Activated CD8-positive, alpha-beta memory T cell treated with anti-CD3 and anti-CD28 coated beads for 36 hours (primary cell): Measurements from ENCODE around the gene TSSK2. TPM values are rescaled to one million over a fixed set of nuclear protein-coding genes. Genes with fewer than 3 reads are reported as not detected.

Source experiments
- CTCF ChIA-PET: fragments of 350-600 bp; sonication (Branson Sonifier 250); formaldehyde crosslinking; loops from one replicate; lab custom pipeline; 2021; ENCODE audit warnings: antibody characterized with exemption; lab: Charles Lee
- POLR2A ChIA-PET: fragments of 350-600 bp; sonication (Branson Sonifier 250); formaldehyde crosslinking; loops from one replicate; lab custom pipeline; 2021; ENCODE audit warnings: antibody characterized with exemption; lab: Charles Lee
- total RNA-seq, 2 experiments: library from RNA; stranded (reverse); gene quantifications; one replicate each; pipeline ENCODE4 v1.2.3, GENCODE V29; 2021

TSSK2 gene
- total RNA-seq, 2 experiments from 2014 or later, result not detected

- ChIA-PET POLR2A (no interaction called here), CTCF (no interaction called here)
Measured at GRCh38 chr22:19175026-19175601, 44.0 kb downstream of the TSSK2 start.

GRCh38 chr22:19175602-19176174 lies 44.6 kb downstream of the TSSK2 start:
- ChIA-PET CTCF (no interaction called here), POLR2A (no interaction called here)

DNA sequence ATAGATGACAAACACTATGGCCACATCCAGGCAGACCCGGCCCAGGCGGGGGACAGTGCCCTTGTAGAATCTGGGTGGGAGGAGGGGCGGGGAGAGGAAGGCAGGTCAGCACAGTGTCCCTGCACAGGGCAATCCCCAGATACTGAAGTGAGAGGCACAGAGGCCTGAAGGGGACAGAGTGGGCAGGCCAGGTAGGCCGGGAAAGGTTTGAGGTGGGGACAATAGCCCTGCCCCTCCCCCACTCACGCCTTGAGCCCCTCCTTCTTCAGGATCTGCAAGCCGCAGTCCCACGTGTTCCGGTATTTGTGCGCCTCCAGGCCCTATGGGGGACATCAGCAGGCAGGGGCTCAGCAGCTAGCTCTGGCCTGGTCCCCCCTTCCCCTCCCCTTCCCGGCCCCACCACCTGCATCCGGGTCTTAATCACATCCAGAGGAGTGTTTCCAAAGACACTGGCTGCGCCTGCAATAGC lies 45.1 kb downstream of the TSSK2 start:
- ChIA-PET CTCF (no interaction called here), POLR2A (interaction anchor here (0.7 kb wide), 1 partner anchor 21 kb away, joined by 6 read pairs; no protein-coding TSS in a partner anchor)

GRCh38 chr22:19176732-19177131 lies 45.6 kb downstream of the TSSK2 start:
- POLR2A ChIA-PET, result interaction anchor here (0.5 to 0.7 kb wide), 2 partner anchors 22 to 303 kb away, joined by 4 to 6 read pairs; partner anchors contain the start of gene CDC45
- CTCF ChIA-PET, result no interaction called here

DNA sequence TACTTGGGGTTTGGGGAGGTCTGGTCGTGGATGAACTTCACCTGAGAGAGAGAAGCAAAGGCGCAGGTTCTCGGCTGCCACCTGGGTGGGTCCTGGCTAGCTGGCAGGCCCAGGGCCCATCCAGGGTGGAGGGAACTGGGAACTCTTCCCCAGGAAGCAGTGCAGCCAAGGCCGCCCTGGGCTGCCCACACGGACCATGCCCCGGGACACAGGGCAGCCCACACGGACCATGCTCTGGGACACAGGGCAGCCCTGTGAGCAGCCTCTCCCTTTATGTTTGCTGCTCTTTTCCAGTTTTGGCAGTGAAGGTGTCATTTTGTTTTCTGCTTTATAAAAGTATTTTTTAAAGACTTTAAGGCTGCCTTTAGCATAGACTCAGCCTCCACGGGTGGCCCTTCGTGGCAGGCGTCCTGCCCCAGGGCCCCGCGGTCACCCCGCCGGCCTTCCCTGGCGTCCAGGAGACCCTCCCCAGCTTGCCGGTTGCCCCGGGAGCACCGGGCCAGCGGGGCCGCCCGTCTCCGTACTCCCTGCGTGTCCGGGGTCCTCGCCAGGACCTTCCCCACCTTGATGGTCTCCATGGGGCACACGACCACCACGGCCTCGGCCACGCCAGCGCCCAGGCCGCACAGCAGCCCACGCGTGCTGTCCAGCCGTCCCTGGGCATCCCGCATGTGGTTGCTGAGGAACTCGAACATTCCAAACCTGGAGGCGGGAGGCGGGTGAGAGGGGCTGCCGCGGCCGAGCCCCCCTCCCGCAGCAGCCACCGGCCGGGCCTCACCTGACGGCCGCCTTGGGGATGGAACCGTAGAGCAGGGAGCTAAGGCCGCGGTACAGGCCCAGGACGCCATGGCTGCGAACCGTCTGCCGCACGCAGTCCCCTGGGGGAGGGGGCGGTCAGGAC lies 46.3 kb downstream of the TSSK2 start:
- CTCF ChIA-PET, result no interaction called here

DNA sequence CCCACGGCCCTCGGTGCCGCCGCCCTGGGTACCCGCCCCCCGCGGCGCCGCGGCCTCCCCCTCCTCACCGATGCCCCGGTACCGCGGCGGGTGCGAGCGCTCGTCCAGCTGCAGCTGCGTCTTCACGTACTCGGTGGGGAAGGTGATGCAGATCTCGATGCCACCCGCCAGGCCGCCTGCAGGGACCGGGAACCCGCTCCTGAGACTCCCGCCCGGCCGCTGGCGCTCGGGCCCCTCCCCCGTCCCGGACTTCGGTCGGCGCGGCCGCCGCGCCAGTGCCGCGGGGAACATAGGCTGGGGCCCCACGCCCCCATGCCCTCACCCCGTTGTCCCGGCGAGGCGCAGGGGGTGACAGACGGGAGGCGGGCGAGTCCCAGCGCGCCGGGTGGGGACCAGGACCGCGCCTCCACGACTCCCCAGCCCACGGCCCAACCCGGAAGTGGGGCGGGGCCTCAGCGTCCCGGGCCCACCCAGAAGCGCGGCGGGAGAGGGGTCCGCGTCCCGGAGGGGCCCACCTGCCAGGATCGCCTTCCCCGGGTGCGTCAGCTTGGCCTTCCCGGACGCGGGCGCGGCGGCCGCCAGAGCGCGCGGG lies 47.1 kb downstream of the TSSK2 start:
- ChIA-PET POLR2A (interaction anchor here (0.9 to 1.4 kb wide), 4 partner anchors 9 to 300 kb away, joined by 3 to 4 read pairs (median 4); partner anchors contain the start of genes ESS2 and HIRA), CTCF (interaction anchor here (0.6 to 1.8 kb wide), 3 partner anchors 34 to 298 kb away, joined by 4 to 6 read pairs (median 5); partner anchors contain the start of gene ESS2)

More for the DNA sequence above, 46.3 kb downstream of the TSSK2 start:
- POLR2A ChIA-PET, result interaction anchor here (0.5 to 1.2 kb wide), 3 partner anchors 10 to 302 kb away, joined by 3 to 4 read pairs (median 4); partner anchors contain the start of genes CDC45 and ESS2

DNA sequence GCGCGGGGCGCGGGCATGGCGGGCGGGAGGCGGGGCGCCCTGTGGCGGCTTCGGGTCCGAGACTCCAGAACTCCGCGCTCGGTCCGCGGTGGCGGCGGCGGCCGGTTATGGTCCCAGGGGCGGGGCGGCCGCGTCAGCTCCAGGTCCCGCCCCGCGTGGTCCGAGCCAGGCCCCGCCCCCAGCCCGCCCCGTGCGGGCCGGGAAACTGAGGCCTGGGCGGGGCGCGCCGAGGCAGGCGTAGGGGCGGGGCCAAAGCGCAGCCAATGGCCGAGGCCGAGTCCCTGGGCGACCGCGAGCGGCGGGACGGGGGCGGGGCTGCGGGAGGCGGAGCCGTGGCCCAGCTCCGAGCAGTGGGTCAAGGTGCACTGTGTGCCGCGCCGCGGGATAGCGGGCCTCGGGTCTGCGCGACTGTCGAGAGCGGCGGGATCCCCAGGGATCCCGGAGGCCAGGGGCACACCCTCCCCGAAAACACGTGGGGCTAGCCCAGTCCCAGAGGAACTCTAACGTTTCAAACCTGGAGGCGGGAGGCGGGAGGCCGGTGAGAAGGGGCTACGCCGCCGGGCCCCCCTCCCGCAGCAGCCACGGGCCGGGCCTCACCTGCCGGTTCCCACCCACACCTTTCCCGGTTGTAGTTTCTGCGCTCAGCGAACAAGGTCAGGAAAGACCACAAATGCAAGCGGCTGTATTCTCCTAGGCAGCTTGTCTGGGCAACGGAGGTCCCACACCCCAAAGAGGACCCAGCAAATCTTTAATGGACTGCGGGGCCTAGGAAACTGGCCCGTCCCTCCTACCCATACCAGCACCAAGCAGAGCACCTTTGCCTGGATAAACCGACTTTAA lies 47.8 kb downstream of the TSSK2 start, which contains the start of gene SLC25A1:
SLC25A1 (minus strand) TSS at position 80 of the 840 bp plus-strand sequence; CDS start at position 17, 63 bp downstream.
- CTCF ChIA-PET, result interaction anchor here (0.6 to 1.8 kb wide), 8 partner anchors 35 to 298 kb away, joined by 3 to 6 read pairs (median 4); partner anchors contain the start of genes C22orf39 and ESS2
- POLR2A ChIA-PET, result interaction anchor here (0.6 to 1.4 kb wide), 5 partner anchors 8 to 299 kb away, joined by 3 to 4 read pairs (median 3); partner anchors contain the start of genes ESS2 and HIRA

DNA sequence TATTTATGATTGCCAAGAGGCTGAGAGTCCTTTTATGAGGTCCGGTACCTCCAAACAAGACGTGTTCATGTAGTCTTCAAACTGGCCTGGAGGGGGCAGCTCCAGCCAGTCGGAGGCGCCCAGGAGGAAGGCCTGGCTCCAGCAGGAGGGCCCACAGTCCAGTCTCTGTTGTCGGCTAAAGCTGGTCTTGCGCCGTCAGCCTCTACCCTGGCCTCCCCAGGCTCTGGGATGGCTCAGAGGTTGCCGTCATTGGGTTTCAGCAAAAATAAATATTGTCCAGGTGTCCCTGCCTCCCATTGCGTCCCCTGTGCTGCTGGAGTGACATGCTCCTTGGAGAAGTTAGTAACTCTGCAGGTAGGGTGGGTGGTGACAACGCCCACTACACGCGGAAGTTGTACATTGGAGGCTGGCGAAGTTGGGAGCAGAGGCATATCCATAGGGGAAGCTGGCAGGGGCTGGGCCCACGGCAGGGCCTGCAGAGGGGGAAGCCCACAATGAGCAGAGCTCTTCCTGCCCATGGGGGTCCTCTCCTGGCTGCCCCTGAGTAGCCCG lies 48.5 kb downstream of the TSSK2 start:
- CTCF ChIA-PET, result interaction anchor here (0.7 to 1.8 kb wide), 8 partner anchors 35 to 450 kb away, joined by 3 to 6 read pairs (median 4); partner anchors contain the start of genes C22orf39 and ESS2
- POLR2A ChIA-PET, result interaction anchor here (1.4 kb wide), 1 partner anchor 298 kb away, joined by 4 read pairs; no protein-coding TSS in a partner anchor

- ChIA-PET CTCF (interaction anchor here (1.6 kb wide), 2 partner anchors 114 to 449 kb away, joined by 4 to 5 read pairs; no protein-coding TSS in a partner anchor), POLR2A (no interaction called here)
Measured at GRCh38 chr22:19180234-19180633, 49.1 kb downstream of the TSSK2 start.

GRCh38 chr22:19180740-19181410 lies 49.8 kb downstream of the TSSK2 start:
- ChIA-PET CTCF (interaction anchor here (1.6 kb wide), 1 partner anchor 449 kb away, joined by 4 read pairs; no protein-coding TSS in a partner anchor), POLR2A (no interaction called here)

DNA sequence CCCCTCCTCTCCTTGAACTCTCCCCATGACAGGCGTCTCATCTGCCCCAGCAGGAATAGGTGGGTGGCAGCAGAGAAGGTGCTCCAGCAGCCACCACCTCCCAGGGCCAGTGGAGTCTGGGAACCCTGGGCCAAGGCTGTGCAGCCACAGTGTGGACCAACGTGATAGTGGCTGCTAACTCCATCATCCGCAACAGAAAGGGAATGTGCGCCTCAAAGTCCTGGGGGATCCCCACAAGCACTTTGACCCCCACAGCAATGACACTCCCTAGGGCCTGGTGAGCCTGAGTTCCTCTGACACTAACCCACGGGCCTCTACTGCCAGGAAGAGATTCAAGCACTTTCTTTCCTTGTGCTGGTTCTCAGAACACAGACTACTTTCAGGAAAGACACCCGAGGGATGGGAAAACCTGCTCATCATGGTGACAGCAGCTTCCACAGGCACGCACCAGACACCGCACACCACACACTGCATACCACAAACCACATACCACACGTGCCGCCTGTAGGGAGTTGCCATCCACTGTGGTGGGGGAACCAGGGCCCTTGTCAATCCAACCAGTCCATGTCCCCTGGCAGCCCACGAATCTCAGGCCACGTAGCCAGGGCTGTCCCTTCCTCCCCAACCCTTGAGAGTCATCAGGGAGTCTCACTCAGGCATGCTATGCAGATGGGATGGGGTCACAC lies 50.8 kb downstream of the TSSK2 start:
- ChIA-PET CTCF (interaction anchor here (1.1 kb wide), 1 partner anchor 107 kb away, joined by 3 read pairs; no protein-coding TSS in a partner anchor), POLR2A (interaction anchor here (0.5 kb wide), 1 partner anchor 278 kb away, joined by 3 read pairs; no protein-coding TSS in a partner anchor)

Other genes with a start within 250 kb of the TSSK2 start
- gene DGCR6, start 225.0 kb upstream of the TSSK2 start, total RNA-seq, result 1 to 10 TPM; 1.4 to 1.5 TPM
- gene PRODH, start 195.0 kb upstream of the TSSK2 start, total RNA-seq, result under 1 TPM; 0.13 to 0.17 TPM
- gene DGCR2, start 8.9 kb upstream of the TSSK2 start, total RNA-seq, result 10 to 100 TPM; 23.7 to 25.0 TPM
- gene ESS2, start 13.3 kb downstream of the TSSK2 start, total RNA-seq, result 10 to 100 TPM; 17.6 to 19.7 TPM
- gene GSC2, start 19.0 kb downstream of the TSSK2 start, total RNA-seq, result not detected
- 10 to 100 TPM; 51.5 to 52.5 TPM for gene SLC25A1, start 47.4 kb downstream of the TSSK2 start, total RNA-seq
- under 1 TPM; 0.42 to 0.61 TPM for gene CLTCL1, start 160.4 kb downstream of the TSSK2 start, total RNA-seq